T-helper 22 cell (primary cell): ENCODE data around the gene FUOM.
"Not testable (repeated sequence)": the region's sequence is repeated elsewhere in the genome, so short reads cannot be mapped to it uniquely, and the experiment has no call there.

Experiments
- DNase-seq: peaks from one replicate; pipeline ENCODE4 v3.0.0-alpha.2; 2020; ENCODE audit warnings: low read depth

FUOM gene

GRCh38 chr10:133388236-133388972, 30.6 kb upstream of the FUOM start:
- no peak for DNase-seq

DNA sequence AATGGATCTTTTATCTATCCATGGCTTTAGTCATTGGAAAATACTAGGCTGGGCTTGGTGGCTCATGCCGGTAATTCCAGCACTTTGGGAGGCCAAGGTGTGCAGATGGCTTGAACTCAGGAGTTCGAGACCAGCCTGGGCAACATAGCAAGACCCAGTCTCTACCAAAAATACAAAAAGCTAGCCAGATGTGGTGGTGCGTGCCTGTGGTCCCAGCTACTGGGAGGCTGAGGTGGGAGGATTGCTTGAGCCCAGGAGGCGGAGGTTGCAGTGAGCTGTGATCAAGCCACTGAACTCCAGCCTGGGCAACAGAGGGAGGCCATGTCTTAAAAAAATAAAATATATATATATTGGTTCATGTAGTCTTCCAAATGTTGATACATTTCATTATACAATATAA, 29.1 kb upstream of the FUOM start:
- DNase-seq, result not testable (repeated sequence)

DNA sequence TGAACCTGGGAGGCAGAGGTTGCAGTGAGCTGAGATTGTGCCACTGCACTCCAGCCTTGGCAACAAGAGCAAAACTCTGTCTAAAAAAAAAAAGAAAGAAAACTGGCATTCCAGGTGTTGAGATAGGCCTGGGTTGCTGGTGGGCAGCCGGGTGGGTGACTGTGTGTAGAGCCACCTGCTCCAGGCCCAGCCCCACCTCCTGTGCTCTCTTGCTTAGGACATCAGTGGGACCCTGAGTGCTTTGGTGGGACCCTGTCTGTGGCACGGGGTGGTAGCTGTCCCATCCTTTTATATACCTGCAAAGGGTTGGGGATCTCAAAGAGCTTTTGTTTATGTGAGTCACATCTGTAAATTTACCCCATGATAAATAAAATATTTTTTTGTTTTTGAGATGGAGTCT, 27.4 kb upstream of the FUOM start:
- no peak for DNase-seq

GRCh38 chr10:133384071-133384470, 26.3 kb upstream of the FUOM start:
- no peak for DNase-seq

DNA sequence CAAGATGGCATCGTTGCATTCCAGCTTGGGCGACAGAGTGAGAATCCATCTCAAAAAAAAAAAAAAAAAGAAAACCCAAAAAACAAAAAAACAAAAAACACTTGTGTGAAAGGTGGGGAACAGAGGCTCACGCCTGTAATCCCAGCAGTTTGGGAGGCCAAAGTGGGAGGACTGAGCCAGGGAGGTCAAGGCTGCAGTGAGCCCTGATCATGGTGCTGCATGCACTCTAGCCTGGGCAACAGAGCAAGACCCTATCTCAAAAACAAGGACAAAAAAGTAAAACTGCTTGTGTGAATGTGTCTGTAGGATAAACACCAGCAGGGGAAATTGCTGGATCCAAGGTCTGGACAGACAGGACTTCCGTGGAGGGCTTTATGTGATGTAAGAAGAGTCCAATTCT, 25.7 kb upstream of the FUOM start:
- DNase-seq, result no peak

GRCh38 chr10:133381036-133381435, 23.2 kb upstream of the FUOM start:
- no peak for DNase-seq

GRCh38 chr10:133379801-133380666, 22.2 kb upstream of the FUOM start:
- DNase-seq, result no peak

GRCh38 chr10:133379152-133379800, 21.5 kb upstream of the FUOM start, which contains the start of gene PAOX:
PAOX (plus strand) TSS chr10:133379262; CDS start chr10:133379317, 55 bp downstream.
- DNase-seq, result peak; percentile 52

GRCh38 chr10:133378251-133379096, 20.7 kb upstream of the FUOM start:
- DNase-seq, result peak; percentile 54

GRCh38 chr10:133377818-133378250, 20.0 kb upstream of the FUOM start:
- no peak for DNase-seq

DNA sequence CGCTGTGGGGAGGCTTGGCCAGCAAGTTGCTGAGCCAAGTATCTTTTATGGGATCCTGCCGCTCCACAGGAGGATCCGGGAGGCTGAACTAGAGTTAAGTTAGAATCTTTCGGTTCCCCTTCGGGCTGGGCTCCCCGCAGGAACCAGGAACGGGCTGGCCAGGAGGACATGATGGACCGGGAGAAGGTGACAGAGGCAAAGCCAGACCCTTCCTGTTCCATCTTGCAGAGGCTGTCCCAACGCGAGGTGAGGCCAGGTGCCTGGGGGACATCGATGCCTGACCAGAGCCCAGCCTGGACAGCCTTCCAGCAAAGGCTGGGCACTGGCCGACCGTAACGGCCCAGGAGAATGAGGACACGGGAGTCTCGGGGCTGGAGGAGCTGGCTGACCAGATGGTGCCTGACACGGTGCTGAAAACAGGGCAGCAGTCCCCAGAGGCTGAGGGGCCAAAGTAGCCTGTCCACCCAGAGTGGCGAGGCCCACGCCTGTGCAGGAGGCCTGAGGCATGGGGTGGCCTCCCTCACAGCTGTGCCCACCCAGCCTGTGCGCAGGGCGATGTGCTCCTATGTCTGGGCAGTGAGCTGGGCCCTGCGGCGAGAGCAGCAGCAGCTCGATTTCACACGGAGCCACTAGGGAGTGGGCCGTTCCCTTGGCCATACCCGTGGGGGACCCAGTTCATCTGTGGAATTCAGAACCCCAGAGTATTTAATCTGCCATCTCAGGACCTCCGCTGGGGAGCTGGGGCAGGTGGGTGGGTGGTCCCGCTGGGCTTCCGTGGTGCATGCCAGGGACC, 19.4 kb upstream of the FUOM start:
- DNase-seq, result no peak

- DNase-seq, result not testable (repeated sequence)
Measured at GRCh38 chr10:133376183-133376582, 18.4 kb upstream of the FUOM start.

DNA sequence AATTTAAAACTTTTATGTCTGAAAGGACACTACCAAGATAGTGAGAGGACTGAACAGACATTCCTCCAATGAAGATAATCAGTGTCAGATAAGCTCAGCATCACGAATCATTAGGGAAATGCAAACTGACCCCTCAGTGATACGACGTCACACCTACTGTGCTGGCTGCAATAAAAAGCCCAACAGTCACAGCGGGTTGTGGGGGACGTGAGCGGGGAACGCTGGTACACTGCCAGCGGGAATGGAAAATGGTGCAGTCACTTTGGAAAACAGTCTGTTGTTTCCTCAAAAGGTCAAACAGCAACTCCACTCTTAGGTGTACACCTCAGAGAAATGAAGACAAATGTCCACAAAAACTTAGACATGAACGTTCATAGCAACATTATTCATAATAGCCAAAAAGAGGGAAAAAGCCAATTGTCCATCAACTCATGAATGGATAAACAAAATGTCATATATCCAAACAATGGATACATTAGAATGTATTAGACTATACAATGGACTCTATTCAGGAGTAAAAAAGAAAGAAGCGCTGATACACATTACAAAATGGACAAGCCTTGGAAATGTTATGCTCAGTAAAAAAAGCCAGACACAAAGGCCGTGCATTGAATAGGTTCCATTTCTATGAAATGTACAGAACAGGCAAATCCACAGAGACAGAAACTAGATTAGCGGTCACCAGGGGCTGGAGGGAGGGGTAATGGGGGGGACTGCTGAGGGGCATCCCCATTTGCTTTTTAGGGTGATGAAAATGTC, 17.7 kb upstream of the FUOM start:
- DNase-seq, result no peak

DNA sequence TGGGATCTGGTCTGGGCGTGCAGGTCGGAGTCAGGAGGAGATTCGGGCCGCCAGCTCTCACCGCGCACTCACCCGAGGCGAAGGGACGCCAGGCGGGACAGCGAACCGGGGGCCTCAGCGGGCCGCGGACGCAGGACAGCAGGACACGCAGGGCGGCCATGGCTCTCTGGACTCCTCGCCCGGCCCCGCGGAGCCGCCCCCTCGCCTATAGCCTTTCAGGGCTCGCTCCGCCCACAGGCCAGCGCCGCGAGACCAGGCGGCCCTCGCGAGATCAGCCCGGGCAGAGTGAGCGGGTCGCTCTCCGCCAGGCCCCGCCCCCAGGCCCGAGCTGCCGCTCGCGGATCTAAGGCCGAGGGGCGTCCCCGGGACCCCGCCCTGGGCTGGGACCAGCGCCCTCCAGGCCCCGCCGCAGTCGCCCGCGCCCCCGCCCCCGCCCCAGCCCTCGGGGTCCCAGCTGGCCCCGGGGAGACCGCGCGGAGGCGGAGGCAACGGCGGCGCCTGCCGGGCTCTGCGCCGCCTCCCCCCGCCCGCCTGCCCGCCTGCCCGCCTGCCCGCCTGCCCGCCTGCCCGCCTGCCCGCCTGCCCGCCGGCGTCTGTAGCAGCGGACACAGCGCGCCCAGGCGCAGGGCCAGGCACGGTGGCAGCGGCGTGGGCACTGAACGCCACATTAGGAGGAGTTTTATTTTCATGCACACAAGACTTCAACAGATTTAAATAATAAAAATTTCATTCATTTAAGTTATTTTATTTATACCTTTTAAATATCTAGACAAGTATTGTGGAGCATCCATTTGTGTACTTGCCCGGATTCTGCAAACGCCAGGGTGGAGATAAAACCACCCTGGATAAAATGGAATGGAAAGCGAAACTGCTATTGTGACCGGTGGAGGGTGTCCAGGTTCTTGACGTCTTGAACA, 15.6 kb upstream of the FUOM start, which contains the start of gene ECHS1:
Gene ECHS1 (minus strand): TSS at position 181 of the 917 bp plus-strand sequence. CDS start 21 bp downstream, at position 160.
- peak; percentile 89 for DNase-seq

GRCh38 chr10:133372507-133372906, 14.7 kb upstream of the FUOM start:
- DNase-seq, result no peak

- no peak for DNase-seq
Measured at GRCh38 chr10:133370030-133370786, 12.4 kb upstream of the FUOM start.

- DNase-seq, result no peak
Measured at GRCh38 chr10:133368153-133368552, 10.3 kb upstream of the FUOM start.

- not testable (repeated sequence) for DNase-seq
Measured at GRCh38 chr10:133367461-133367860, 9.6 kb upstream of the FUOM start.
